Activated CD8-positive, alpha-beta memory T cell treated with anti-CD3 and anti-CD28 coated beads, Interleukin-2, amount 50 U/mL, for 24 hours (primary cell): Measurements from ENCODE around the gene CTSZ.
"Not testable (repeated sequence)": the region's sequence is repeated elsewhere in the genome, so short reads cannot be mapped to it uniquely, and the experiment has no call there.

Source experiments
- DNase-seq: peaks from one replicate; pipeline ENCODE4 v3.0.0-alpha.2; 2020; ENCODE audit errors: extremely low read depth

The CTSZ gene

DNA sequence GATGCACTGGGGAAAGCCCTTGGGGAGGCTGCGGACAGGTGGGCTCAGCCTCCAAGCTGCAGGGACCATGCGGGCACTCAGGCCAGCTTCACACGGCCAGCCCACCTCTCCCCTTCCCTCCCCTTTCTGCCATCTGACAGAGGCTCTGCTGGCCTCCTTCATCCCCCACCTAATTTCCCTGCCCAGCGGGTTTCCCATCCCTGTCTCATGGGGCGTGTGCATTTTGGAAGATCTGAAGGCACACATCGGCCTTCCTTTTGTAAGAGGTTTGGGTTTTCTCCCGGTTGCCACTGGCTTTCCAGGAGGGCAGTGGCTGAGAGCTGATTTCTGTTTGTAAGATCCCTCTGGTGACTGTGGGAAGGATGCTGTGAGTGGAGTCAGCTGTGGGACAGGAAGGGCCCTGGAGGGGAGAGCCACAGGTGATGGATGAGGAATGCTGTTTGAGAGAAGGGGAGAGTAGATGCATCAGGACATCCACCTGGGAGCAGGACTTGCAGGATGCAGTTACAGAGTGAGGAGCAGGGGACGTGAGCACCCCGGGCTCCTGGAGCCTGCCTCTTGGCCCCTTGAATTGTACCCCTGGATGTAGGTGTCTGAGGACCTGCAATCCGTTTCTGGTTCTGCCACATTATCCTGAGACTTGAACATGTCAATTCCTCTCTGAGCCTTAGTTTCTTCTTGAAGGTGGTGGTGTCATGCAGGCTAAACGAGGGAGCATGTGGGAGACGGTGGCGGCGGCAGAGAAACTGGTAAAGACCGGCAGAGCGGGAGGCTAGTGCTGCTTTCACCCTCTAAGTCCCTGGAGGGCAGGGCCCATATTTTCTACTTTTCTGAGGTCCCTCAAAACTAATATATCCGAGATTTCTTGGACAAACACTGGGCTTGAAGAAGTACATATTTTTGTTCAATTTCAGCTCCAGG, 6.2 kb upstream of the CTSZ start:
- DNase-seq: no peak

- not testable (repeated sequence) for DNase-seq
Observed at GRCh38 chr20:59011874-59012157, 4.8 kb upstream of the CTSZ start.

GRCh38 chr20:59010995-59011873, 4.2 kb upstream of the CTSZ start:
- no peak for DNase-seq

GRCh38 chr20:59010321-59010994, 3.4 kb upstream of the CTSZ start:
- DNase-seq: no peak

DNA sequence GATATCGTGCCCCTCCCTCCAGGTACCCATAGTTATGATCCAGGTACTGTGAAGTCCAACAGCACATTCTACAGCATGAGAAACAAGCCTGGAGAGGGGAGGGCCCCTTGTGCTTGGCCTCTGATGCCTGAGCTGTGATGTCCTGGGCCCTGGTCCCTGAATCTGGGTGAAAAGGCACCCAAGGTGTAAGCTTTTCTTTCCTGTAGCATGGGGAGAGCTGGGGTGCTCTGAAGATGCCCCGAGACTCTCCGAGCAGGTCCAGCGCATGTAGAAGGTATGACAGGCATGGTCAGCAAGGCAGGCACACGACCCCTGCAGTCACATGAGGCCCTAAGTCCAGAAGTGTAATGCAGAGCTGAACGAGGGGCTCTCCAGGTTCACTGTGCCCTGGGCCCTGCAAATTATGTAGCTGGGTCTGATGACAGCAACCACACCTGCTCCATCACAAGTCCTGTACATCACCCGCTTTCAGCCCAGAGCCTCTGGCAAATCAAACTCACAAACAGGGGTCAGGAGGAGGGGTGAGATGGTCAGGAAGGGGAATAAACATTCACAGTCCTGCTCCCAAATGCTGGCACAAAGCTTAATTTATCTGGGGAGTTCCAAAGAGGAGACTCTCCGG, 1.8 kb upstream of the CTSZ start:
- no peak for DNase-seq

DNA sequence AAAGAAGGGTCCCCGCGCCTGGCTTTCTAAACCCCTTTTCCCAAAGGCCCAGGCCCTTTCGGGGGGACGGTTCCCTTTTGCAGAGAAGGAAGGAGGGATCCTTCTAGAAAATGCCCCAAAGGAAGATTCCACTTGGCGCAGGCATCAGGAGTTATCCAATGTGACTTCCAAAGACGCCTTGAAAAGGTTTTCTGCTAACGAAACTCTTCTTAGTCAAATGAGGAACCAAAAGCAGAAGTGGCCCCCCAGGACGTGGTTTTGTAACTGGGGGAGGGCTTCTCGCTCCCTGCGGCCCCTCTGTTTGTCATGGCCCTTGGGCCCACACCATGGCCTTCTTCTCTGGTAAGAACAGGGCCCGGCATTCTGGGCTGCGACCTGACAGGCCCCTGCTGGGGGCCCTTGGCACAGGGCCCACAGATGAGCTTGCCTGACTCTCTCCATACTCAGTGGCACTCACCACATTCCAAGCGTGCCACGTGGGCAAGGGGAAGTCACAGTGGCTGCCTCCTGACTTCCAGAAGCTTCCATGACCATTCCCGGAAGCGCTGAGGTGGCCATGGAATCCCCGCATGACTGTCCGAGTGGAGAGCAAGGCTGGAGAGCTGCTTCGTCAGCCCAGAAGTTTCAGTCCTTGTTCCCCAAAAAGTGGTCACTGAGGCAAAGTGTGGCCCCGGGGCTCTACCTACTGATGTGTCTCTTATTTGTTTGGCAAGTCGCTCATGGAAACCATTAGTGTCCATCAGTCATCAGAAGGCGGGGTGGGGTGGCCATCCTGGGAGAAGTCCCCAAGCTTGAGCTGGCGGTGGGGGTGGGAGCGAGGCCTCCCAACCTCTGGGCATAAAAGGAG, 834 bp upstream of the CTSZ start:
- no peak for DNase-seq

DNA sequence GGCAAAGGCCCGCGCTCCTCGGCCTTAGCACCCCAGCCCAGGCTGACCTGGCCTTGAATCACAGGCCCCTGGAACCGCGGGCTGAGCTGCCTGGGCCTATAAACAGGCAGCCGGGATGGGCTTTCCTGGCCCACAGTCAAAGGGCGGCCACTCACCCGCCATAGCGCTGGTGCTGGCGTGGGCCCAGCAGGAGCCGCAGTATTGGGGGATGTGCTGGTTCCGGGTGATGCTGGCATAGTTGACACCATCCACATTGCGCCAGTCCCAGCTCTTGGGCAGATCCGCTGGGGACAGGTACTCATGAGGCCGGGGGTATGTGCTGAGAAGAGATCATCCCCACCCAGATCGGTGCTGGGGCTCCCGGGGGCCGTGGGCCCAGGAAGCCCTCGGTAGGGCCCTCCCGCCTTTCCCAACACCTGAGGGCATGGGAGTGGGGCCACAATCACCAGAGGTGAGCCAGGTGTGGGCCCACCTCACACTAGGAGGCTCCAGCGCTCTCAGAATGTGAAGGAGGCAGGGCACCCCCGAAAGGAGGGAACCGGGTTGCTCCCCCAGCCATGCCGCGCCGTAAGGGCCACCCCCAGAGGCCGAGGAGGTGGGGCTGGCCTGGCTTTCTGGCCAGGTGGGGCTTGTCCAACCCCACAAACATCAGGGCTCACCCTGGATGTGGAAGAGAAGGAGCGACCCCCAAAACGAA, 739 bp downstream of the CTSZ start:
- no peak for DNase-seq

DNA sequence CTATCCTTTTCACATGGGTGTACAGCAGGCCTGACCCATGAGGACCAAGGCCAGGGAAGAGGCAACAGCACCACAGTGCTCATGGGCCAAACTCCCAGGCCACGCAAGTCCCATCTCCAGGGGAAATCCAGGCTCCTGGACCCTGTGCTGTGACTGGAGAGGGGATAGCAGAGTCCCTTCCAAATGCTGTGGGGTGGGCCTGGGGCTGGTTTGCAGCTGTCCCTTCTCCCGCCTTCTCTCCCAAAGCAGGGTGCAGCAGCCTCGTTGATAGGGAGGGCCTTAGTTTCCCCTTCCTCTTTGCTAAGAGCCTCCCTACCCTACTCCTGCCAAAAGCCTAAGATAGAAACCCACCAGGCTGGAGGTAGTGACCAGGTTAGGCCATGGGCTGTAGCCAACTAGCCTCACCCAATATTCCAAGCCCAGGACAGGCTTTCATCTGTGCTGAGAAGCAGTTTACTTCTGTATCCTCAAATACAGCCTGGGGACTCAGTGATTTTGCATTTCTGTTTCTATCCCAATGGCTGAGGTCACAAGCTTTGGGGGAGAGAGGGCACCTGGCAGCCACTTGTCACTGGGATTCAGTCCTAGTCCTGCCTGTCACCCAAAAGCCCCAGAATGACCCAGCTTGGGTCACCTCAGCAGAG, 1.4 kb downstream of the CTSZ start:
- DNase-seq: no peak

- no peak for DNase-seq
Observed at GRCh38 chr20:59004763-59005522, 2.1 kb downstream of the CTSZ start.

DNA sequence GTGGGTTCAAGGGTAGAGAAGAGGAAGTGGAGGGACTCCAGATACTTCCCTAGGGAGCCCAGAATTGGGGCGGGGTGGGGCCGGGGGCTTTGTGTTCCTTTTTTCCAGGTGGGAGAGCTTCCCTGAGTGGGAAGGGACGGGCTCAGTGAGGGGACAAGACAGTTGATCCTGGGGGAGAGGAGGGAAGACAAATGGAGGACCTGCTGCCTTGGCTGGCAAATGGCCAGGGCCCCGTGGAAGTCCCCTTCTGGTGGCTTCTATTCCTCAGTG, 2.6 kb downstream of the CTSZ start:
- DNase-seq: no peak

- DNase-seq: no peak
Observed at GRCh38 chr20:59003836-59004492, 3.1 kb downstream of the CTSZ start.

GRCh38 chr20:59002874-59003399, 4.1 kb downstream of the CTSZ start:
- DNase-seq: no peak

DNA sequence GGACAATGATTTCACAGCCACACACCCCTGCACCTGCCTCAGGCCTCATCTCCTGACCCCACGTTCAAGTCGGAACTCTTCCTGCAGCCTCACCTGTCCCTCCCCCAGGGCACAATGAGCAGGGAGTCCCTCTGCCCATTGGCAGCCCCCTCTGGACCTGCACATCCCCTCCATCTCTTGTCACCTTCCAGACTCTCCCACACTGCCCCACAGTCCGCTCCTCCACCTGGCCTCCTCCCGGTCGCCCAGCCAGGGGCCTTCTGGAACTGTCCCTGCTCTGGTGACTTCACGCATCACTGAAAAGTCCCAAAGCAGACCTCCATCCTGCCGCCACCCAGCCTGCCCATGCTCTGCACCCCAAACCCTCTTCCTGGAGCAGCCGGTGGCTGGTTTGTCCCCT, 4.7 kb downstream of the CTSZ start:
- DNase-seq: no peak

DNA sequence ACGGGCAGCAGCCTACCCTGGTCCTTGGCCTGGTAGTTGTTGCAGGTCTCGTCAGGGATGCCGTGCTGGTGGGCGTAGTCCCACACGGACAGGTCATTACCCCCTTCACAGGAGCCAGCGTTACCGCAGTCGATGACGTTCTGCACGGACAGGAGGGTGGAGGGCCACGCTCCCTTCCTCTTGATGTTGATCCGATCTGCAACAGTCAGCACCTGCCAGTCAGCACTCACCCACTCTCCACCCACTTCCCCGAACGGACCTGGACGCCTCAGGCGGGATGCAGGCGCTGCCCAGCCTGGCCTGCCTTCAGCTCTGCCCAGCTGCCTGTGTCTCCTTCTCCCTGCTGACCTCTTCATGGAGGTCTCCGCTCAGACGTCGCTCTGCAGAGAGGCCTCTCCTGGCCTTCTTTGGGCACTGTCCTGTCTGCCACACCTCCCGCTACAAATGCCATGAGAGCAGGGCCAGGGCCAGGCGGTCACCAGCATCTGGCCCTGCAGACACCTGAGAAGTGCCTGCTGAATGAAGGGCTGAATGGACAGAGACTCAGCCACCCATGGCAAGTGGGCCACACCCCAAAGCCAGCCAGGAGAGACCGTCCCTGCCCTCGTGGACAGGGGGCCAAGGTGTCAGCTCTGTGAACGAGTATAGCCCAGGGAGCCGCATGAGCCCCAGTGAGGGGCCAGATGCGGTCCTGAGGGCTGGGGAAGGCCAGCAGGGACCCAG, 5.4 kb downstream of the CTSZ start:
- no peak for DNase-seq

DNA sequence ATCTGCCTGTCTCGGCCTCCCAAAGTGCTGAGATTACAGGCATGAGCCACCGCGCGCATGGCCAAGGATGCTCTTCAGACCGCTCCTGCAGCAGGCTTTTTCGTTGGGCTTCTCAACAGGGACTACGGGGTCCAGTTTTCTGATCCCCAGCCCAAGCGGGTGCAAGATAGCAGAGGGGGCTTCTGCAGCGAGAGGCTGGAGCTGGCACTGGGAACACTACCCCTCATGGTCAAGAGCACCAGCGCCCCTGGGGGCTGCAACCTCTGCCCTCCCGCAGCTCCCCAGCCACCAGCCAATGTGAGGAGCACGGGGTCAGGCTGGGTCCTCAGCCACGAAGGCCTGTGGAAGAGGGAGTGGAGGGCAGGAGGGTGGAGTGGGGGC, 6.0 kb downstream of the CTSZ start:
- no peak for DNase-seq

DNA sequence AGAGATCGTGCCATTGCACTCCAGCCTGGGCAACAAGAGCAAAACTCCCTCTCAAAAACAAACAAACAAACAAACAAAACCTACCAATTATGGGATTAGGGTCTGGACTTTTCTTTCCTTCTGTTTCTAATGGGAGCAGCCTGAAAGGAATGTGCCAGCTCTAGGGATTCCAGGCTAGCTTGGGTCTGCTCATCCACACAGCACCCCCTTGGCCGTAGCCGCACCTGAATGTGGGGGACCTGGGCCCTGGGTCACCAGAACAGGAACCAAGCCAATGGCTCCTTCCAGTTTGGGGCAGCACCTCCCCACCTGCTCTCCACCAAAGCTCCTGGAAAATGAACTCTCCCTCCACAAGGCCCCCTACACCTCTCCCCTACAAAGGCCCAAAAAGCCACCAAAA, 6.7 kb downstream of the CTSZ start:
- DNase-seq: no peak

GRCh38 chr20:58998656-58999055, 8.4 kb downstream of the CTSZ start:
- no peak for DNase-seq

DNA sequence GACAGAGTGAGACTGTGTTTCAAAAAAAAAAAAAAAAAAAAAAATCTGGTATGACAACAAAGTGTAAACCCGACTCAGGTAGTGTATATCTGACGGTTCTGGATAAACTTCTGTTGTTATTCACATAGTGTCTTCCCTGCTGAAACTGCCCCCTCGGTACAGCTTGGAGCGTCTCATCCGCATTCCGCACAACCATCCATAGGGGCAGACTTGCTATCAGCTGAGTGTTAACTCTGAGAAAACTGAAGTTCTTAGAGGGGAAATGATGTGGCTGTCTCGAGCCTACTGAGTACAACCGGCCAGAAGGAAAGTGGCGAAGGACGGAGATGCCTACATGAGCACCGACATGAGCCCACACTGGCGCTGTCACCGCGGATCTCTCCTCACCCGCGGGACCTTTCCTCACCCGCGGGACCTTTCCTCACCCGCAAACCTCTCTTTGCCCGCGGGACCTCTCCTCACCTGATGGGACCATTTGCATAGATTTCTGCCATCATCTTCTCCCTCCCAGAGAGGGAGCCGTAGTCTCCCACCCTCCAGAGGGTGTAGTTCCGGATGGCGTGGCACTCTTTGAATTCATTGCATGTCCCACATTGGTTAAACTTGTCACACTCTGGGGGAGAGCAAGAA, 9.8 kb downstream of the CTSZ start:
- DNase-seq: no peak
